Heart right ventricle (tissue), 16 donors: ENCODE data around the gene UGT2A3. TPM values are rescaled to one million over a fixed set of nuclear protein-coding genes. Genes with fewer than 3 reads are reported as not detected.

ENCODE experiments used
- ATAC-seq, 8 donors: fragments of 200-7000 bp; cut with Tn5 transposase; one replicate each; pipeline ENCODE4 v1.9.1; 2020; ENCODE audit warnings: mild to moderate bottlenecking in 8 of 8, moderate library complexity in 8 of 8, moderate number of reproducible peaks in 1 of 8
- DNase-seq, 2 donors: peaks; one replicate each; pipeline ENCODE4 v3.0.0-alpha.2; 2020
- H3K27ac ChIP-seq, 10 donors: fragments of 200-600 bp; sonication (generic) in 2 of 10; one replicate each; pipeline versions ENCODE4 v1.5.0 to v1.8.0; 2020 to 2022; ENCODE audit warnings: mild to moderate bottlenecking in 3 of 10
- H3K27me3 ChIP-seq, 7 donors: fragments of 200-600 bp; one replicate each; pipeline ENCODE4 v1.8.0; 2021 to 2022; ENCODE audit warnings: mild to moderate bottlenecking in 2 of 7
- H3K36me3 ChIP-seq, 9 donors: fragments of 200-600 bp; sonication (generic) in 1 of 9; one replicate each; pipeline versions ENCODE4 v1.5.0 to v1.8.0; 2020 to 2022; ENCODE audit warnings: mild to moderate bottlenecking in 2 of 9
- H3K4me1 ChIP-seq, 9 donors: fragments of 200-600 bp; sonication (generic) in 1 of 9; one replicate each; pipeline versions ENCODE4 v1.5.0 to v1.8.0; 2020 to 2022; ENCODE audit warnings: mild to moderate bottlenecking in 4 of 9
- H3K4me3 ChIP-seq, 10 donors: fragments of 200-600 bp; sonication (generic) in 2 of 10; one replicate each; pipeline versions ENCODE4 v1.5.0 to v1.8.0; 2020 to 2022; ENCODE audit warnings: mild to moderate bottlenecking in 7 of 10, moderate library complexity in 2 of 10
- H3K9me3 ChIP-seq, 11 donors: fragments of 200-600 bp in 10 of 11; sonication (generic) in 2 of 11; one replicate each; pipeline versions ENCODE4 v1.5.0 to v1.8.0; 2013 to 2022; ENCODE audit warnings: mild to moderate bottlenecking in 2 of 11, control low read depth in 1 of 11, moderate library complexity in 1 of 11
- WGBS, 2 donors: extraction: QIAGEN DNeasy Blood & Tissue Kit; methylation state at CpG; one replicate each; pipeline ENCODE4 v1.1.7; 2013; ENCODE audit warnings: inconsistent platforms in 1 of 2; 5-methylcytosine and 5-hydroxymethylcytosine counted together
- intact Hi-C, 10 donors: fragments of 100-400 bp; cut with DNase I; formaldehyde crosslinking; loops; one replicate each; pipeline versions ENCODE4 v1.11.1 to v1.14.2; 2022
- polyA plus RNA-seq, 2 donors: library from polyadenylated mRNA; stranded (reverse); fragments of 200-250 nt; gene quantifications; one replicate each; pipeline ENCODE4 v1.2.3, GENCODE V29; 2013
- total RNA-seq, 10 donors: library from RNA; stranded (reverse); fragmentation: NEBNext Ultra II Directional in 3 of 10; extraction: Animal tissue kit (Norgen Biotek cat#: 25700) in 3 of 10; gene quantifications; one replicate each; pipeline versions ENCODE4 v1.2.1 to v1.2.4, GENCODE V29; 2021 to 2023
- TF ChIP-seq, protein P1 (sequence below), 9 donors: fragments of 200-600 bp; sonication (generic) in 2 of 9; IDR thresholded peaks; one replicate each; pipeline versions ENCODE4 v1.5.0 to v1.8.0; 2021 to 2022; ENCODE audit warnings: antibody characterized with exemption in 9 of 9, mild to moderate bottlenecking in 5 of 9, moderate library complexity in 1 of 9
- donor health status: Arrhythmogenic right ventricular cardiomyopathy.
- donor health status: ischemic (EF 13 %, LVEDD 7.1; RV severe dilation, severe dysfunction).
- donor health status: healthy with polysubstance abuse.
- donor health status: DM: no; HTN: yes; CAD: no.
- donor health status: DM: no; HTN: no; CAD: no.
- donor health status: ischemic (EF 25% LVEDD 6.9; RV normal size, moderate dysfunction).
- donor health status: ischemic (EF 25% LVEDD 5.7; RV mildly dilated, moderate dysfunction).
- donor health status: healthy.
- donor health status: DM: yes; HTN: yes; CAD: no.
- donor health status: Ischemic cardiomyopathy.
- donor health status: ischemic (EF 35%, LVEDD 5.7; RV mildly dilated, moderate dysfunction).
- donor health status: nonischemic (EF 11% LVEDD 7.7; RV severe dilation, severe dysfunction).
- donor health status: DM: yes; HTN: yes; CAD: no.
- donor health status: PGD.
- donor health status: ischemic (EF 29% LVEDD 5.4; RV normal size, mild dysfunction).
- donor health status: nonischemic (EF 23%, LVEDD 6.1; RV moderate dilation, normal function).

Gene UGT2A3
- total and polyA plus RNA-seq, 12 donors: not detected

DNA sequence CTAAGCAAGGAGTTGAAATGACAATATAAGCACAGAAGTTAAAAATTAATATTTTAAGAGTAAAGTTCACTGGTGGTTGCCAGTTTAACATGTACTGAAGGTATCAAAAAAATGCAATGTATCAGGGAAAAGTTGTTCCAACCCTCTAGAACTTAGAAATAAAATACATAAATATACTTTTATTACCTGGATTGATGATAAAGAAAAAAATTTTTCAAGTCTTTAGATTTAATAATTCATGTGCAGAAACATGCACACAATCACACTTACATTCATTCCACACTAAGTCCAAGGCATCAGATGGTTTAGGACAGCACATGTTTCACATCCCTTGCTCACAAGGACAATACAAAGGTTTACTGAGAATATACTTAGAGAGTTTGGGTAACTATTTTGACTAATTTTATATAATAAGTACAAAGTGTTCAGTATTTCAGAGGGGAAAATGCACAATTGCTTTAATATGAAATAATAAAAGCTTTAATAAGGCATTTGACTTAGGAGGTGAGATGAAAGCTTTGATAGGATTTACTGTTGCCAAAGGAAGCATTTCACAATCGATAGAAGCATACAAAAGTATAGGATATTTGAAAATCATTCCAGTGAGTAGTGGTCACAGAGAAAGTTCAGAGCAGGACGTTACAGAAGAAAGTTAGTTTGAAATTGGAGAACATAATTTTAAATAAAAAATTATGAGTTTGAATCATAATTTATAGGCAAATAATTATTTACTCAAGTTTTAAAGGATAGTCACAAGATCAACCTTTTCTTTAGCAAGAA is 392 bp upstream of the UGT2A3 start:
- no peak for ATAC-seq
- Histone ChIP-seq H3K9me3 (peaks cover 0 to 9% (median 0%) of the 10 kb centered on the region in 11 donors), H3K27ac (no peak overlapping the region), H3K4me1 (no peaks in the 10 kb centered on the region), H3K4me3 (no peak overlapping the region), H3K27me3 (no peaks in the 10 kb centered on the region), H3K36me3 (no peaks in the 10 kb centered on the region)
- 34 to 39% methylated on average over 2 of the region's 2 CpGs for WGBS, 2 donors
- intact Hi-C loops: no loop called here
- no peak for DNase-seq
- TF ChIP-seq, protein P1, sequence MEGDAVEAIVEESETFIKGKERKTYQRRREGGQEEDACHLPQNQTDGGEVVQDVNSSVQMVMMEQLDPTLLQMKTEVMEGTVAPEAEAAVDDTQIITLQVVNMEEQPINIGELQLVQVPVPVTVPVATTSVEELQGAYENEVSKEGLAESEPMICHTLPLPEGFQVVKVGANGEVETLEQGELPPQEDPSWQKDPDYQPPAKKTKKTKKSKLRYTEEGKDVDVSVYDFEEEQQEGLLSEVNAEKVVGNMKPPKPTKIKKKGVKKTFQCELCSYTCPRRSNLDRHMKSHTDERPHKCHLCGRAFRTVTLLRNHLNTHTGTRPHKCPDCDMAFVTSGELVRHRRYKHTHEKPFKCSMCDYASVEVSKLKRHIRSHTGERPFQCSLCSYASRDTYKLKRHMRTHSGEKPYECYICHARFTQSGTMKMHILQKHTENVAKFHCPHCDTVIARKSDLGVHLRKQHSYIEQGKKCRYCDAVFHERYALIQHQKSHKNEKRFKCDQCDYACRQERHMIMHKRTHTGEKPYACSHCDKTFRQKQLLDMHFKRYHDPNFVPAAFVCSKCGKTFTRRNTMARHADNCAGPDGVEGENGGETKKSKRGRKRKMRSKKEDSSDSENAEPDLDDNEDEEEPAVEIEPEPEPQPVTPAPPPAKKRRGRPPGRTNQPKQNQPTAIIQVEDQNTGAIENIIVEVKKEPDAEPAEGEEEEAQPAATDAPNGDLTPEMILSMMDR (IDR thresholded peaks at IDR 0.05): no peak

DNA sequence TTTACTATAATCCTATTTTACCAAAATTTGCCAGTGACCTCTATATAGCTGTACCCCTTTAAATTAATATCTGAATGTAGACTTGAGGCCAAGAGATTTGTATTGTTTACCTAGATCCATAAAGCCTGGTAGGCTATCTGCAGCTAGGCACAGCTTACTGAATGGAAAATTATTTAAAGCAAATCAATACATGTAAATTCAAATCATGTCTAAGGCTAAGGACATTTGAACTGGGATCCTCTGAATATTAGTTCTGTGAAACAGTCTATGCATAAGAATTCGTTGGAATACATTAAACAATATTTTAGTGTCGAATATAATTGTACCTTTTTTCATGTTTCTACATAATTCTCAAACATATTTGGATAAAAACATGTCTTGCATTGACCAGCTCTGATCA is 1.6 kb downstream of the UGT2A3 start:
- Histone ChIP-seq H3K9me3 (peaks cover 0 to 9% (median 0%) of the 10 kb centered on the region in 11 donors), H3K4me3 (no peak overlapping the region), H3K27me3 (no peaks in the 10 kb centered on the region), H3K4me1 (no peaks in the 10 kb centered on the region), H3K36me3 (no peaks in the 10 kb centered on the region), H3K27ac (no peak overlapping the region)
- intact Hi-C loops: no loop called here
- TF ChIP-seq, protein P1 (IDR thresholded peaks at IDR 0.05): no peak
- WGBS, 2 donors: 72 to 79% methylated on average over 2 of the region's 2 CpGs
- no peak for ATAC-seq
- no peak for DNase-seq

DNA sequence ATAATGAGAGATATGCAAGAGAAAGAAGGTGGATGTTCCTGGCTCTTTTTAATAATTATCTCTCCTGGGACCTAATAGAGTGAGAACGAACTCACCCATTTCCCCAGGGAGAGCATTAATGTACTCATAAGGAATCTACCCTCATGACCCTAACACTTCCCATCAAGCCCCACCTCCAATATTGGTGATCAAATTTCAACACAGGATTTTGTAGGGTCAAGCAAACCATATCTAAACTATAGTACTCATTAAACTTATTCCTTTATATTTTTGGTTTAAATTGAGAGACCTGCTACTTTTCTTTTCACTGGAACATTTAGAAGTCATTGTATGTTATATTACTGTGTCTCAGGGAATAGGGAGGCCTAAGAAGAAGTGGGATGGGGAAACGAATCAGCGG is 2.6 kb downstream of the UGT2A3 start:
- ATAC-seq (no peak), DNase-seq (no peak)
- TF ChIP-seq, protein P1 (IDR thresholded peaks at IDR 0.05): no peak
- peaks cover 0 to 9% (median 0%) of the 10 kb centered on the region in 11 donors for H3K9me3 ChIP-seq
- H3K27ac ChIP-seq: no peak overlapping the region
- H3K4me1 ChIP-seq: no peaks in the 10 kb centered on the region
- 83 to 86% methylated on average over 3 of the region's 3 CpGs for WGBS, 2 donors
- H3K36me3 ChIP-seq: no peaks in the 10 kb centered on the region
- H3K4me3 ChIP-seq: no peak overlapping the region
- intact Hi-C loops: no loop called here
- H3K27me3 ChIP-seq: no peaks in the 10 kb centered on the region

DNA sequence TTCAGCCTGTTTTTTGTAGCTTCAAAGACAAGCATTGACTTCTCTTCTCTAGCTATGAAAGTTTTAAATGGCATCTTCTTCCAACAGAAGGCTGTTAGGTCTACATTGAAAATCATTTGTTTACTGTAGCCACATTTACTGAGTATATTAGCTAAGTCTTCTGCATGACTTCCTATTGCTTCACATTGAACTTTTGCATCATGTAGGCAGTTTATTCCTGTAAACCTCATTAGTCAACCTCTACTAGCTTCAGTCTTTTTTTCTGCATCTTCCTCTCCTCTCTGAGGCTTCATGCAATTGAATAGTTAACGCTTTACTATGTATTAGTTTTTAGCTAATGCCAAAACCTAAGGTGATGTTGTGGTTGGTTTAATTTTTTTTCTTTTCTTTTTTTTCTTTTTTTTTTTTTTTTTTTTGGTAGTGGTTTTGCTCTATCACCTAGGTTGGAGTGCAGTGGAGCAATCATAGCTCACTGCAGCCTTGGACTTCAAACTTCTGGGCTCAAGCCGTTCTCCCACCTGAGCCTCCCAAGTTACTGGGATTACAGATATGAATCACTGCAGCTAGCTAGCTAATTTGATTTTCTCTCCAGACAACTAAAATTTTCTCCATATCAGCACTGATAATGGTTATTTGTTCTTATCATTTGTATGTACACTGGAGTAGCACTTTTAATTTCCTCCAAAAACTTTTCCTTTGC is 3.4 kb downstream of the UGT2A3 start:
- no peaks in the 10 kb centered on the region for H3K36me3 ChIP-seq
- WGBS, 2 donors: 93 to 96% methylated on average over 2 of the region's 2 CpGs
- DNase-seq (no peak), ATAC-seq (no peak)
- intact Hi-C loops: no loop called here
- H3K4me1 ChIP-seq: no peaks in the 10 kb centered on the region
- H3K27ac ChIP-seq: no peak overlapping the region
- TF ChIP-seq, protein P1 (IDR thresholded peaks at IDR 0.05): no peak
- no peaks in the 10 kb centered on the region for H3K27me3 ChIP-seq
- H3K9me3 ChIP-seq: peaks cover 0 to 9% (median 0%) of the 10 kb centered on the region in 11 donors
- no peak overlapping the region for H3K4me3 ChIP-seq
